ENCODE results near the gene ZNF444.

The ZNF444 gene

DNA sequence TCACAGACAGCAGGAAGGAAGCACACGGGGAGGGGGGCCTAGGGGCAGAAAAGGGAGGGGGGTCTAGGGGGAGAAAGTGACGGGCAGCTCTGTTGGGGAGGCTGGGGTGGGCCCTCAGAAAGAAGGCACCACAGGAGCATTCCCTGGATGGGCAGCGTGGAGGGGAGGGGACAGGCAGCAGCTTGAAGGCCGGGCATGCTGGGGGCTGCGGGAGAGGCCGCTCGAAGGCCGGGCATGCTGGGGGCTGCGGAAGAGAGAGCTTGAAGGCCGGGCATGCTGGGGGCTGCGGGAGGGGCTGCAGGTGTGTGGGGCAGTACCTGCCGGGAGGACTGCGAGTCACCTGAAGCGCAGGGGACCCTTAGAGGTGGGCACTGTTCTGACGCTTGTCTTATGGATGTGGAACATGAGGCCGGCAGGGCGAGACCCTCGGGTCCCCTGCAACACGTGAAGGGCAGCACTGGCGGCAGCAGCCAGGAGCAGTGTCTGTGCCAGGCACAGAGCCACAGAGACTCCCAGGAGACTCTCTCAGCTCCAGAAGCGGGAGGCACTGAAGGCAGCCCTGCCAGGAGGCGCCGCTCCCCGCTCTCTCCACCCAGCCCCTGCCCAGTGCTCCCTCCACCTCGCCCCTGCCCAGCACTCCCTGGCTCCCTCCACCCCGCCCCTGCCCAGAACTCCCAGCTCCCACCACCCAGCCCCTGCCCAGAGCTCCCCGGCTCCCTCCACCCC lies 33.3 kb upstream of the ZNF444 start:
- DNase-seq (ENCODE audit: low read depth, low spot score): no peak

DNA sequence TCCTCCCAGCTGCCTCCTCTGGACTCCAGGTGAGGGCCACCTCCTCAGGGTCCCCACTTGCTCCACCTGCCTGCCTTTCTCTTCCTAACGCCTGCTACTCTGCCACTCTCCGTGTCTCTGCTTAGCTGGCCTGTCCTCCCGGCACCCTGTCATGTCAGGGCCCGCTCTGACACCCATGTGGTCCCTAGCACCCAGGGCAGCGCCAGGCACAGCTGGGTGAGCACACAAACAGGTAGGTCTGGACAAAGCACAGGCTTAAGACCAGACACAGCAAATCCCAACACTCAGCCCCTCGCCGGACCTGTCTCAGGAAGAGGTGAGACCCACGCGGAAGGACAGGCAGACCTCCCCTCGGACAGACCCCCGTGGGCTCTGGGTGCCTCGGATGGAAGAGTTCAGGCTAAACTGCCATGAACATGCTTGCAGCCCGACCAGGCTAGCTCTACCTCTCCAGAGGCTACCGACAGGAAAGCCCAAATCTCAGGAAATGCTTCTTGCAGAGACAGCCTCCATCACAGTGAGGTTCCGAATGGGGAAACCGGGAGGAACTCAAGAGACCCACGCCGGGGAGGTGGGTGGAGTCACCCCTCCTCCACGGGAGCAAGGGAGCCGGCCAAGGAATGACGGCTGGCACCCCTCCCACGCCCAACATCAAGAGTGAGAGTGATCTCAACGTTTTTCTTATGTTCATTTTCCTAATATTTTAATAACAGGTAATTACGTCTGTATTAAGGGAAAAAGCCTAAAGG lies 32.5 kb upstream of the ZNF444 start:
- no peak for DNase-seq (ENCODE audit: low read depth, low spot score)

DNA sequence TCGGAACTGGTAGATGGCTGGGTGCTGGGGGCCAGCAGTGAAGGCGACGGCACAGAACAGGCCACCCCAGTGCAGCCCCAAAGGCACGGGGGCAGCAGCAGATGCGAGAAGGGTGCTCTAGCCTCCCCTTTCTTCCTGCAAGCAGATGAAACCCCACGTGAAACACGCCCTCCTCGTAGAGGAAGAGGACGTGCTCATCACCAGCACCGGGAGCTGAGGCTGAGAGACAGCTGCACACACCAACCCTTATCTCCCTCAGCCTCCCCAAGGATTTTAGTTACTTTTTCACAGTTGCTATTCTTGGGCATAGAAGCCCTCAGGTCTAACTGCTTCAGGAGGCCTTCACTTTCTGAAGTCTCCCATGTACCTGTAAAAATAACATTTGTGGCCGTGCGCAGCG lies 31.9 kb upstream of the ZNF444 start:
- DNase-seq (ENCODE audit: low read depth, low spot score): no peak

DNA sequence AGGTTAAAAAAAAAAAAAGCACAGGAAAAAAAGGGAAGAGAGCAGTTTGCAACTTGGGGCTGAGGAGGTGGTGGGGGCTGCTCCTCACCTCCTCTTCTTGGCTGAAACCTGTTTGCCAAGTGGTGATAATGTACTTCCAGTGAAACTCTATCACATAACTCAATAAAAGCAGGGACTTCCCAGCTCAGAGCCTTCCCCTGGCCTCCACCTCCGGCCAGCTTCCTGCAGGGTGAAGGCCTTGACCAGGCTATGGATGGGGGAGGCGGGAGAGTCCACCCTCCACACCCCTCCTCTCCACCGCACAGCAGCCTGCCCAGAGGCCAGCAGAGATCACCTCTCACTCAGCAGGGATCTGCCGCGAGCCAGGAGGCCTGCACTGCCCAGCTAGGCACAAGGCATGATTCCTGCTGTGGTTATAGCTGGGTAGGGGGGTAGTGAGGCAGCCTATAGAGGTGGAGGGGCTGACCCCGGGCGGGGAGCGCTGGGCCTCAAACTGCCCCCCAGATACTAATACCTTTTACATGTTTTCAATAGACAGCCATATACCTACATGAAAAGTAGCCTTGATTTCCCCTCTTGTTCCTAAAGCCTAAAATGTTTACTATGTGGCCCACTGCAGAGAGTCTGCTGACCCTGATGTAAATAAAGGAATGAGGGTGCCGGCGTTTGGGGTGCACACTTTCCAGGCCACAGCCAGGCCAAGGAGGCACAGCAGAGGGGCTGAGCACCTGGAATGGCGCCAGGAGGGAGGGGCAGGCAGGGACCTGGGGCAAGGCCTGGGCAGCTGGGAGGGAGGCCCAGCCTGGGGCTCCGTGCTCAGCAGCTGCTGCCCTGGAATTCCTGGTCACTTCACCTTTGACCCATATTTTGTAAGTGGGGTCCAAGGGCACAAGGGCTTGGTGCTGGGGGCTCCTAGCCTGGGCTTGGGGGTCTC lies 30.3 kb upstream of the ZNF444 start:
- no peak for DNase-seq (ENCODE audit: low read depth, low spot score)

DNA sequence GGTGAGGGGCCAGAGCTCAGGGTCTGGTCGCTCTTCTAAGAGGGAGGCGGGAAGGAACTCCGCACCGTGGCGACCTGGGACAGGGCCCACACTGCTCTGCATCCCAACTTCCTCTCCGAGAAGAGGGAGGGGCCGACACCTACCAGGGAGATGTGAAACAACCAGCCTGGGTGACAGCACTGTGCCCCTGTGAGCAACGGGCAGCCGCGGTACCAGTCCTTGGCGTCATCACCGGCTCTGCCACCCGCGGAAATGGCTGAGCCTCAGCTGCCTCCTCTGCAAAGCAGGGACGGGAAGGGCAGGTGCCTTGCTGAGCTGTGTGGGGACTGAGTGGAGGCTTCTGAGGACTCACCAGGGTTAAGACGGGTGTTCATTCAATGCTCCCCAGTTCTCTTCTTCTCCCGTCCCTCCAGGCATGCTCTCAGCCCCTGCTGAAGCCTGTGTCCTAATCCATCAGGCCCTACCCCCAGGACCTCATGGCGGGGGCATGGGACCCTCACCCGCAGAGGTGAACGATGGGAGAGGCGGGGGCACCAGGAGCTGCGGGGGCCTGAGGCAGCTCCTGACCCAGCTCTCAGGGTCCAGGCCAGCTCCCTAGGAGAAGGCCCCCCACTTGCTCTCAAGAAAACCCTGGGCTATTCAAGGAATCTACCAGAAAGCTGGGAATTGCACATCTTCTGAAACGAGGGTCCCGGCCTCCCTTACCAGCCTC lies 29.3 kb upstream of the ZNF444 start:
- no peak for DNase-seq (ENCODE audit: low read depth, low spot score)

DNA sequence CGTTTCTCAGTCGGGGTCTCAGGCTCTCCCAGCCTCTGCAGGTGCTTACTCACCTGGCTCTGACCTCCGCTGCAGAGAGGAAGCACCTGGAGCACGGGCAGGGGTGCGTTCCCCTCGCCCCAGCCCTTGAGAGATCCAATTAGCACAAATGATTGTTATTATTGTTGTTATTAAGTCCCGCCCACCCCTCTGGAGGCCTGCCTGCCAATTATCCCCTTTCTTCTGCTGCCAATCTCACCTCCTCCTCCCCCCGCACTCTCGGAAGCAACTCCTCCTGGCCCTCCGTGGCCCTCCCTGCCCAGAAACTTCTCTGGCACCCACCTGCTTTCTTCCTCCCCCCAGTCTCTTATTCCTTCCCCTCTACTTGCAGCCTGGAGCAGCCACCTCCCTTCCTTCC lies 28.8 kb upstream of the ZNF444 start:
- DNase-seq (ENCODE audit: low read depth, low spot score): no peak

DNA sequence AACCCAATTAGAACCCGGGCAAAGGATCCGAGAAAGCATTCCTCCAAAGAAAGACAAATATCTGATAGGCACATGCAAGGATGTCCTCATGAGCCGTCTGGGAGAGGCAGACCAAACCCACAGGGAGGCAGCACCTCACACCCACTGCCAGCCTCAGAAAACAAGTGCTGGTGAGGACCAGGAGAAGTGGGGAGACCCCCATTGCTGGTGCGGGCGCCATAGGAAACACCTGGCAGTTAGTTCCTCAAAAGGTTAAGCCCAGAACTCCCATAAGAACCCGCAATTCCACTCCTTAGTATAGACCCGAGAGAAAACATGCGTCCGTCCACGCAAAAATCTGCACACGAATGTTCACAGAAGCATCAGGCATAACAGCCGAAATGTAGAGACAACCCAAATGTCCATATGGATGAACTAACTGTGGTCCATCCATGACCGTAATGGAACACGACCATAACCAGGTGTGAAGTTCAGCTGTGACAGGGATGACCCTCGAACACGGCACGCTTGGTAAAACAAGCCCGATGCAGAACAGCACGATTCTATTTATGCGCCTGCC lies 27.9 kb upstream of the ZNF444 start:
- no peak for DNase-seq (ENCODE audit: low read depth, low spot score)

DNA sequence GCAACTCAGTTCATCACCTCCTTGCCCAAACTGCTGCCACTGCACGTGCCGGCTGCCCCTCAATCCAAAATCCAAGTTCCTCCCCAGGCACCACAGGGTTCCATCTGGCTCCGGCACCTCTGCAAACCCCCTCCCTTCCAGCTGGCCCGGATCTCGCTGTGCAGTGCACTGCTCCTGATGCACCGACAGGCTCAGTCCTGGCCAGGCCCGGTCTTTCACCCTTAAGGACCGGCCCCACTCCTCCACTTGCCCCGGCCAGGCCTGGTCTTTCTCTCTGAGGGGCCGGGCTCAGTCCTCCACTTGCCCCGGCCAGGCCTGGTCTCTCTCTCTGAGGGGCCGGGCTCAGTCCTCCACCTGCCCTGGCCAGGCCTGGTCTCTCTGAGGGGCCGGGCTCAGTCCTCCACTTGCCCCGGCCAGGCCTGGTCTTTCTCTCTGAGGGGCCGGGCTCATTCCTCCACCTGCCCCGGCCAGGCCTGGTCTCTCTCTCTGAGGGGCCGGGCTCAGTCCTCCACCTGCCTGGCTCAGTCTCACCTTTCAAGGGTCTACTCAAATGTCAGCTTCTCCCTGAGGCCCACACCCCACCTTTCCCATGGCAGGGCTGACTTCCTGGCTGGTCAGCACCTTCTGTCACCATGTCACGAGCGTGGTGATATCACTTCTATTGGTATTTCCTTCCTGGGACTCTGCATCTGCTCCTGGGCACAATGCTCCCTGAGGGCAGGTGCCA lies 26.9 kb upstream of the ZNF444 start:
- DNase-seq (ENCODE audit: low read depth, low spot score): no peak

DNA sequence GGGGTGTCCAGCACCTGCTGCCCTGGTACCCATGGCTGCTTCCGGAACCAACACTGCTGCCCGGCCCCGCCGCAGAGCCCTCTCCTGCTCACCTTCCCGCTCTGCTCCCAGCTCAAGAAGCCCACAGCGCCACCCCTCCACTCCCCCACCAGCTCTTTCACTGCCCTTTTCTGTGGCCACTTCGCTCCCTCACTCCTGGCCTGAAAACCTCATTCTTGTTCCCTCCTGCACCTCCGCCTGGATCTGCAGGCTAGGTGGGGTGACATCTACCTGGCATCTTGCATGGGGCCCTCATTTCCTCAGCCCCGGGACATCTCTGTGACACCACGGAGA lies 26.3 kb upstream of the ZNF444 start:
- no peak for DNase-seq (ENCODE audit: low read depth, low spot score)

DNA sequence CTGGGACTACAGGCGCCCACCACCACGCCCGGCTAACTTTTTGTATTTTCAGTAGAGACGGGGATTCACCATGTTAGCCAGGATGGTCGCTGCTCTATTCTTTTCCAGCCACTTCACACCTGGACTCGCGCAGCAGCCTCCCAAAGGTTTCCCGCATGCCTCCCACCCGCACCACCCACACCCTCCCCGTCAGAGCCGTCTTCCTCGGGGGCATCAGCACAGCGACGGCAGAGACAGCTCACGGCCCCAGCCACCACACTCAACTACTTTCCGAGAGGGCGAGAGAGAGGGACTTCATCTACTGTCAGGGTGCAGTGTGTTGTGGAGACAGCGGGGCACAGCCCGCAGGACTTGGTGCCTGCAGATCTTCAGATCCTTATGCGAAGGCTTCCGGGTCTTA lies 25.6 kb upstream of the ZNF444 start:
- no peak for DNase-seq (ENCODE audit: low read depth, low spot score)

DNA sequence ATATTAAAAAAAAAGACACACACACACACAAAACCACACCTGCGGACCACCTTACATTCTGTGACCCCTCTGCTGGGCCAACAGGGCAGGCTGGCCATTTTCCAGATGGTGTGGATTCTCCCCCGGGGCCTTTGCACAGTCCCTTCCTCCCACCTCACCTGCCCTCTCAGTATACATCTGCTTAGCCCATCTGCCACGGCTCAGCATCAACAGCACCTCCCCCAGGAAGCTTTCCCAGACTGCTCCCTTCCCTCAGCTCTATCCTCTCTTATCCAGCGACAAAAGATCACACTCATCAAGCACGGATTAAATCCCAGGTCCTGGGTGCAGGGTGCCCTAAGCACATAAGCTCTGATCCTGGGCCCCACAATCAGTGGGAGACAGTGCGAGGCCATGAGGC lies 24.5 kb upstream of the ZNF444 start:
- DNase-seq (ENCODE audit: low read depth, low spot score): no peak

DNA sequence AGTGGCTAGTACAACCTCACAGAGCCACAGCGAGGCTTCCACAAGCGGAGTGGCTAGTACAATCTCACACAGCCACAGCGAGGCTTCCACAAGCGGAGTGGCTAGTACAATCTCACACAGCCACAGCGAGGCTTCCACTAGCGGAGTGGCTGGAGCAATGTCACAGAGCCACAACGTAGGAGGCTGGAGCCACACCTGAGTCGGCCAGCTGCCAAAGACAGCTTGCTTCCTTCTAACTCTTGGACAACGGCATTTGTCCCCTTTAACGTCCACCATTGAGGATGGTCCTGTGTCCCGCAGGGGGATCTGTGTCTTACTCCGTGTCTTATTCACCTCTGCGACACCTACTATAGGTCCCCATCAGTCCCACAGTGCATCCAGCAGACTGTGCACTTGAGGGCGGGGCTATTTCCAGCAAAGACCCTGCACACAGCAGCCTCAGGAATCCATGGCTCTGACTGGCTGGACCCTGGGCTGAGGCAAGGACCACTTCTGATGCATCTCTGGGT lies 23.7 kb upstream of the ZNF444 start:
- DNase-seq (ENCODE audit: low read depth, low spot score): no peak

DNA sequence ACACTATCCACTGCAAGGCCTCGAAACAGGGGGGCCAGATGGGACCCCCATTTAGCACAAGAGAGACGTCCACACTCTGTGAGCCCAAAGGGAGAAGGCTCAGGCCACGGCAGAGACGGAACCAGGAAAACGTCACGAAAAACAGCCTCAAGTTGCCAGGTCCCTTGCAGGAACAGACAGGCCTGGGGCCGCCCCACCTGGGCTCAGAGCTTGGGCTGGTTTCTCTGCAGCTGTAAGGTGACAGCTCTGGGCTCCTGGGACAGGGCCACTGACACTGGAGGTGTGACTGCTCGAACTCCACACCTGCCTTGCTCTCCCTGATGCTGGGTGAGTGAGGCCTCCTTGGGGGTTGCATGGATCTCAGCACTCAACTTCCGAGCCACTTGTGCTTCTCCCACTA lies 23.2 kb upstream of the ZNF444 start:
- no peak for DNase-seq (ENCODE audit: low read depth, low spot score)

DNA sequence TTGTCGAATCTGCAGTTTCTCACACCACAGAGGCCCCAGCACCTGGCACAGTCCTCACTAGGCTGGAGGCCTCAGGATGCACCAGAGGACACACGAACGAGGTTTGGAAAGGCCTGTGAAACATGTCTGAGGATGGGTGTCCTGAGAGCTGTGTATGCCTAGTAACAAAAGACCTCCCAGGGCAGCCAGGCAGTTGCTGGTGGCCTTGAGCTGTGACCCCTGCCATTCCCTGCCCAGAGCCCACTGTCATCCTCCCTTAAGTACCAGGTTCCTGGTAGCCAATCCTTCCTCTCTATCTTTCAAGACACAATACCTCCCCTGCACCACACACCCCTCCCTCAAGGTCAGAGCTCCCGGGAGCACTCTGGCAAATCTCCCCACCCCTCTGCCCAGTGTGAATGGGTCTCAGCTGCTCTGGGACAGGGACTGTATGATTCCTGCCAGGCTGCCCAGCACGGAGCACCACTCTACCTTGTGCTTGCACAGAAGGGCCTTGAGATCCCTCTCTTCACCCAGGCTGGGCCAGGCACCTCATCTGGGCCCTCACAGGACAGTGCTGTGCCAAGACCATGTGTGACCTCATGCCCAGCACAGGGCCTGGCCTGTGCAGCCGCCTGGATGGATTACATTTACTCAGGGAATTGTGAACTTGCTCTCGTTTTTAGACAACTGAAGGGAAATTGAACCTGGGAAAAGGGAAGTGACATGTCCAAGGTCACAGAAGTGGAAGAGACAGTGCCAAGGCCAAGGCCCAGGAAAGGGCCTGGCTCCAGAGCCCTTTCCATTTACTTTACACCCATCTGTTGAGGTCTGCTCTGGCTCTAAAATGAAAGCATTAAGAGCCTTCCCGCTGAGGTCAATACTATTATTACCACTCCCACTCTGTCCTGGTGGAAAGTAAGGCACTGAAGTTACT lies 22.2 kb upstream of the ZNF444 start:
- no peak for DNase-seq (ENCODE audit: low read depth, low spot score)

DNA sequence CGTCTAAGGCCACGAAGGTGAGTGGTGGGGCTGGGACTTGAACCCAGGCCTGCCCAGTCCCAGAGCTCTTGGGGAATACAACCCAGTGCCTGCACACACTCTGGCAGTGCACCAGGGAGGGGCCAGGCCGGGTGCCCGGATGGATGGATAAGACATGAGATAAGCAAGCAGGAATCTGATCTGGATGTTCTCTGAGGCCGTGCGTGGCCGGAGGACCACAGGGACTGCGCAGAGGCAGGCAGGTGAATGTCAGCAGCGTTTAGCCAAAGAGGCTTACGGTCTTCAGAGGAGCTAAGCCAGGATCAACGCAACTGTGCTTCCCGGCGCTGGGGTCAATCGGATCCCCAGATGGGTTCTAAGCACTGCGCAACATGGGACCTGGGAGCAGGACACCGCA lies 21.5 kb upstream of the ZNF444 start:
- no peak for DNase-seq (ENCODE audit: low read depth, low spot score)

DNA sequence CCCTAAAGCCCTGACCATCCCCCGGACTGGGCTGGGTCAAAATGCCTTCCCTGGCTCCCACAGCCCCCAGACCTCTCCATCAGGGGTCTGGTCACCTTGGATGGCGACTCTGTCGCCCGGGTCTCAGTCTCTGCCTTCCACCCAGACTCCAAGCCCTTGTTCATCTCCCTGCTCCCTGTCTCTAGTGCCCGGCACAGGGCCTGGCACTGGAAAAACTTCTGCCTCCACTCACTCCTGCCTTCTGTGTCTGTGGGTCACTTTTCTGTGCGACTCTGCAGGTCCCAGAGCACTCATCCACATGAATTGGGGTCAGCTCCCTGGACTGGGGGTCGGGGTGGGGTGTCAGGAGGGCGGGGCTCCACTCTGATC lies 21.1 kb upstream of the ZNF444 start:
- DNase-seq (ENCODE audit: low read depth, low spot score): no peak

DNA sequence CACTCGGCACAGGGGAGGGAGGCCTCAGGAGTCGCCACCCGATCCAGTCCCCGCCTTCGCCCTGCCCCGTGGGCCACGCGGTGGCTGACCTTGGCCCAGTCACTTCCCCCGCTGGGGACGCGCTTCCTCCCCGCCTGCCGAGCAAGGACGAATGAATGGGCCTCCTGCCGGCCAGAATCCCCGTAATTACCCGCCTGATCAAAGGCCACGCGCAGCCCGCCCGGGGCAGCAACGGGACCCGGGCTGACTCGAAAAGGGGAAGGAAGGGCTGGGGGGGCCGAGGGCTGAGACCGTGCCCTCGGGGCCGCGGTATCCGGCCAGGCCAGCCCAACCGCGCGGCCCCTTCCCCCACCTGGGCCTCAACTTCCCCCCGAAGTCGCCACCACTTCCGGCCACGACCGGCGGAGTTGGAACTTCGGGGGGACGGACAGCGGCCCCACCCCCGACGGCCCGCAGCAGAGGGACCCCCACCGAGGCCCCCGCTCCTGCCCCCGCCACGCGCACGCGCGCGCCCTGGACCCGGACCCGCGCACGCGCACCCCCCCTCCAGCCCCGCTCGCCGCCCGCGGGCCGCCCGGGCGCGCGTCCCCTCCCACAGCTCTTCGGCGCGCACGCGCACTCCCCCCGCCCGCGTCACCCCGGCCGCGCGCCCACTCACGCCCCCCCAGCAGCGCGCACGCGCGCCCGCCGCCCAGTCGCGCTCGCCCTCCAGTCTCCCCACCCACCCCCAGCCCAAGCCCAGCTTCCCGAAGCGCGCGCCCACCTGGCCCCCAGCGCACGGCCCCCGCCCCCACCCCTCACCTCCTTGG lies 20.5 kb upstream of the ZNF444 start:
- peak; percentile 54 for DNase-seq (ENCODE audit: low read depth, low spot score)
